Measurements from ENCODE around the gene TEX51. TPM values are rescaled to one million over a fixed set of nuclear protein-coding genes. Genes with fewer than 3 reads are reported as not detected.

The TEX51 gene
- total RNA-seq, 6 donors from 2014 or later, result not detected

DNA sequence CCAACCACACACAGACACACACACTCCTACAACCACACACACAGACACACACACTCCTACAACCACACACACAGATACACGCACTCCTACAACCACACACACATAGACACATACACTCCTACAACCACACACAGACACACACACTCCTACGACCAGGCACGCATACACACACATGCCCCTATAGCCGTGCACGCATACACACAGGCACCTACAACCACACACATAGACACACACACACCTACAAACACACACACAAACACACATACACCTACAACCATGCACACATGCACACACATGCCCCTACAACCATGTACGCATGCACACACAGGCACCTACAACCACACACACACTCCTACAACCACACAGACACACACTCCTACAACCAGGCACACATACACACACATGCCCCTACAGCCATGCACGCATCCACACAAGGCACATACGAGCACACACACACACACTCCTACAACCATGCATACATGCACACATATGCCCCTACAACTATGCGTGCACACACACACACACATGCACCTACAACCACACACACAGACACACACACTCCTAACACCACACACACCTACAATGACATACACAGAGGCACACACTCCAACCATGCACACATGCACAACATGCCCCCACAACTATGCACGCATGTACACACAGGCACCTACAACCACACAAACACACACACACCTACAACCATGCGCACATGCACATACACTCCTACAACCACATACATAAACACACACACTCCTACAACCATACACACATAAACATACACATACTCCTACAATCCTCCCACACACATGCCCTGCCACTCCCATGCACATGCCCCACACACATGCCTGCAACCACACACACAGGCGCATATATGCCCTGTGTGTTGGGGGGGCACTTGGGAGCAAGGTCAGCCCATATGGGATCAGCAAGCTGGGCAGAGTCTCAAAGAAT, 19.1 kb upstream of the TEX51 start:
- TF ChIP-seq POLR2A (IDR thresholded peaks at IDR 0.05) (no peak), CTCF (IDR thresholded peaks at IDR 0.05) (no peak), EP300 (IDR thresholded peaks at IDR 0.05) (no peak), POLR2AphosphoS5 (IDR thresholded peaks at IDR 0.05) (no peak)
- H3K9me3 ChIP-seq, result peaks cover 0 to 16% (median 9%) of the 10 kb centered on the region in 4 donors
- WGBS, 2 donors, result 94 to 97% methylated on average over 12 of the region's 12 CpGs
- no peak overlapping the region for H3K4me3 ChIP-seq
- DNase-seq (peak in 1 of 2 donors; percentile 5), ATAC-seq (ENCODE audit: low FRiP score in 2 of 2) (no peak)
- no peaks in the 10 kb centered on the region for H3K27me3 ChIP-seq
- H3K4me1 ChIP-seq, result no peaks in the 10 kb centered on the region
- H3K36me3 ChIP-seq, result no peaks in the 10 kb centered on the region
- no peak overlapping the region for H3K27ac ChIP-seq

GRCh38 chr2:126880324-126880723, 18.4 kb upstream of the TEX51 start:
- Histone ChIP-seq H3K36me3 (no peaks in the 10 kb centered on the region), H3K4me1 (no peaks in the 10 kb centered on the region), H3K27ac (no peak overlapping the region), H3K4me3 (no peak overlapping the region), H3K9me3 (peaks cover 0 to 11% (median 5%) of the 10 kb centered on the region in 4 donors), H3K27me3 (no peaks in the 10 kb centered on the region)
- ATAC-seq (ENCODE audit: low FRiP score in 2 of 2) (no peak), DNase-seq (peak in 1 of 2 donors; percentile 8)
- no peak for TF ChIP-seq EP300 (IDR thresholded peaks at IDR 0.05)
- no peak for TF ChIP-seq CTCF (IDR thresholded peaks at IDR 0.05)
- TF ChIP-seq POLR2A (IDR thresholded peaks at IDR 0.05), result no peak
- TF ChIP-seq POLR2AphosphoS5 (IDR thresholded peaks at IDR 0.05), result no peak
- WGBS, 2 donors, result 79 to 82% methylated on average over 7 of the region's 7 CpGs

DNA sequence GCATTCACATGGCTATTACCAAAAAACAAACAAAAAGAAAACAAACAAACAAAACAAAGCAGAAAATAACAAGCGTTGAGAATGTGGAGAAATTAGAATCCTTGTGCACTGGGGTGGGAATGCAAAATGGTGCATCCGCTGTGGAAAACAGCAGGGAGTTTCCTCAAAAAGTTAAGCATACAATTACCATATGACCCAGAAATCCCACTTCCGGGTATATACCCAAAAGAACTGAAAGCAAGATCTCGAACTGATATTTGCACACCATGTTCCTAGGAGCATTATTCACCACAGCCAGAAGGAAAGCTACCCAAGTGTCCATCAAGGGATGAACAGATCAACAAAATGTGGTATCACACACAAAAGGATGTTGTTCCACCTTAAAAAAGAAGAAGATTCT, 17.9 kb upstream of the TEX51 start:
- WGBS, 2 donors, result 66 to 77% methylated on average over 4 of the region's 4 CpGs
- ATAC-seq (ENCODE audit: low FRiP score in 2 of 2) (no peak), DNase-seq (no peak)
- Histone ChIP-seq H3K9me3 (peaks cover 0 to 6% (median under 1%) of the 10 kb centered on the region in 4 donors), H3K36me3 (no peaks in the 10 kb centered on the region), H3K27me3 (no peaks in the 10 kb centered on the region), H3K4me3 (no peak overlapping the region), H3K27ac (no peak overlapping the region), H3K4me1 (peaks cover 0 to 2% (median 0%) of the 10 kb centered on the region in 4 donors)
- TF ChIP-seq EP300 (IDR thresholded peaks at IDR 0.05), result no peak
- TF ChIP-seq CTCF (IDR thresholded peaks at IDR 0.05), result no peak
- no peak for TF ChIP-seq POLR2AphosphoS5 (IDR thresholded peaks at IDR 0.05)
- TF ChIP-seq POLR2A (IDR thresholded peaks at IDR 0.05), result no peak

GRCh38 chr2:126881591-126881990, 17.1 kb upstream of the TEX51 start:
- Histone ChIP-seq H3K36me3 (no peaks in the 10 kb centered on the region), H3K9me3 (no peaks in the 10 kb centered on the region), H3K27me3 (no peaks in the 10 kb centered on the region), H3K4me3 (no peak overlapping the region), H3K4me1 (peaks cover 4 to 10% (median 7%) of the 10 kb centered on the region in 4 donors), H3K27ac (no peak overlapping the region)
- 64 to 71% methylated on average over 8 to 9 of the region's 9 CpGs for WGBS, 2 donors
- no peak for TF ChIP-seq POLR2A (IDR thresholded peaks at IDR 0.05)
- TF ChIP-seq POLR2AphosphoS5 (IDR thresholded peaks at IDR 0.05), result no peak
- no peak for TF ChIP-seq CTCF (IDR thresholded peaks at IDR 0.05)
- TF ChIP-seq EP300 (IDR thresholded peaks at IDR 0.05), result no peak
- DNase-seq, result no peak
- no peak for ATAC-seq (ENCODE audit: low FRiP score in 2 of 2)

Data from upper lobe of left lung (tissue), 6 donors.